ENCODE data around the gene TMEM37. TPM values are rescaled to one million over a fixed set of nuclear protein-coding genes. Genes with fewer than 3 reads are reported as not detected.
A peak's percentile ranks its signal among the peaks of the same experiment; 100 is the strongest.

Gene TMEM37
- polyA plus RNA-seq, 1 of the 3 experiments (the other 2 are of a cell fraction): 0.25 TPM

GRCh38 chr2:119476301-119477112 lies 44.9 kb downstream of the TMEM37 start:
- no peaks in the 10 kb centered on the region for H3K79me2 ChIP-seq (ENCODE audit: insufficient read depth)
- no peak overlapping the region for H3K4me2 ChIP-seq
- peaks cover 0 to 23% of the 10 kb centered on the region in 2 experiments; a peak in 1 of 4 replicates for H3K4me1 ChIP-seq (ENCODE audit: control insufficient read depth in 1 of 2, insufficient read depth in 2 of 2, low read depth in 1 of 2, low read length in 1 of 2)
- WGBS (ENCODE audit: low lambda C conversion rate): 23% methylated on average over 19 of the region's 20 CpGs
- no peaks in the 10 kb centered on the region for H3K27me3 ChIP-seq (ENCODE audit: insufficient read depth)
- no peaks in the 10 kb centered on the region for H3K36me3 ChIP-seq (replicated peaks in 1 of 2; ENCODE audit: control insufficient read depth in 1 of 2, insufficient read depth in 2 of 2, low read length in 1 of 2)
- peak overlapping the region; percentile 23 to 42; a peak in 2 of 4 replicates for H3K4me3 ChIP-seq (ENCODE audit: low read depth in 2 of 2, low read length in 1 of 2)
- no peaks in the 10 kb centered on the region for H3F3A ChIP-seq (replicated peaks; ENCODE audit: insufficient read depth)
- no peak for TF ChIP-seq MEF2A (IDR thresholded peaks at IDR 0.05; ENCODE audit: borderline replicate concordance, low read depth)
- peak; percentile 90 for TF ChIP-seq CTCF (IDR thresholded peaks at IDR 0.05)
- TF ChIP-seq NRF1 (IDR thresholded peaks at IDR 0.05; ENCODE audit: low read depth, low read length): 0 out of 2 replicates have a peak, but pooled peaks have one; percentile 24
- TF ChIP-seq MXI1 (IDR thresholded peaks at IDR 0.05; ENCODE audit: low read depth, low read length): no peak; the same call in 1 of the 2 replicates
- no peak for TF ChIP-seq POLR2AphosphoS5 (IDR thresholded peaks at IDR 0.05; ENCODE audit: low read depth, low read length)
- no peak for TF ChIP-seq TCF12 (IDR thresholded peaks at IDR 0.05)
- TF ChIP-seq ZBTB33 (IDR thresholded peaks at IDR 0.05; ENCODE audit: borderline replicate concordance, low read depth): no peak
- no peak for TF ChIP-seq TEAD4 (IDR thresholded peaks at IDR 0.05; ENCODE audit: borderline replicate concordance, insufficient read depth)
- TF ChIP-seq RCOR1 (IDR thresholded peaks at IDR 0.05; ENCODE audit: low read length): peak; percentile 28; the same call in 1 of the 2 replicates
- no peak for TF ChIP-seq YY1 (IDR thresholded peaks at IDR 0.05; ENCODE audit: low read depth)
- no peak for TF ChIP-seq FOXJ3 (CRISPR knock-in tag; IDR thresholded peaks at IDR 0.05)
- TF ChIP-seq NFIC (IDR thresholded peaks at IDR 0.05; ENCODE audit: borderline replicate concordance): no peak
- TF ChIP-seq CHD2 (IDR thresholded peaks at IDR 0.05; ENCODE audit: low read length, partially characterized antibody): peak; percentile 31
- TF ChIP-seq SMC3 (IDR thresholded peaks at IDR 0.05; ENCODE audit: low read depth, low read length): peak; percentile 90
- TF ChIP-seq RAD21 (IDR thresholded peaks at IDR 0.05; ENCODE audit: low read length): peak; percentile 87
- TF ChIP-seq EZH2phosphoT487 (IDR thresholded peaks at IDR 0.05; ENCODE audit: borderline replicate concordance, low read depth): no peak
- H4K20me1 ChIP-seq (ENCODE audit: insufficient read depth): no peaks in the 10 kb centered on the region
- H3K27ac ChIP-seq (ENCODE audit: low read depth in 2 of 2, low read length in 1 of 2): no peak overlapping the region; a peak in 1 of 4 replicates
- DNase-seq: peak; percentile 87
- no peak overlapping the region for H3K9ac ChIP-seq
- H3K9me2 ChIP-seq: no peaks in the 10 kb centered on the region
- POLR2A ChIA-PET: no interaction called here
- CTCF ChIA-PET: interaction anchor here (0.6 to 4.0 kb wide), 75 partner anchors 10 to 595 kb away, joined by 3 to 95 read pairs (median 4); partner anchors contain the start of genes C2orf76, DBI, SCTR and TMEM177
- no peaks in the 10 kb centered on the region for H3K9me3 ChIP-seq
- H2AFZ ChIP-seq (ENCODE audit: low read depth): no peak overlapping the region

All from SK-N-SH (cell line).